Epithelial cell of proximal tubule (primary cell): ENCODE measurements around the gene ORAI3. TPM values are rescaled to one million over a fixed set of nuclear protein-coding genes. Genes with fewer than 3 reads are reported as not detected.

Experiments used
- DNase-seq: peaks from one replicate; pipeline ENCODE4 v3.0.0-alpha.2; 2011; ENCODE audit warnings: low read depth
- H3K4me3 ChIP-seq: 2 replicates; pipeline ENCODE4 v1.5.1; 2011; ENCODE audit warnings: low read depth, mild to moderate bottlenecking, low read length
- total RNA-seq: library from RNA; depleted of rRNA; stranded (reverse); fragments of >200 nt; gene quantifications from 2 replicates; pipeline ENCODE4 v1.2.3, GENCODE V29; 2015
- TF ChIP-seq, protein P1 (sequence below): conservative IDR thresholded peaks from 2 replicates; pipeline ENCODE4 v1.5.1; 2012; ENCODE audit warnings: low read depth, mild to moderate bottlenecking, low read length

ORAI3 gene
- total RNA-seq, 1 donor from 2014 or later = 37.6 TPM

DNA sequence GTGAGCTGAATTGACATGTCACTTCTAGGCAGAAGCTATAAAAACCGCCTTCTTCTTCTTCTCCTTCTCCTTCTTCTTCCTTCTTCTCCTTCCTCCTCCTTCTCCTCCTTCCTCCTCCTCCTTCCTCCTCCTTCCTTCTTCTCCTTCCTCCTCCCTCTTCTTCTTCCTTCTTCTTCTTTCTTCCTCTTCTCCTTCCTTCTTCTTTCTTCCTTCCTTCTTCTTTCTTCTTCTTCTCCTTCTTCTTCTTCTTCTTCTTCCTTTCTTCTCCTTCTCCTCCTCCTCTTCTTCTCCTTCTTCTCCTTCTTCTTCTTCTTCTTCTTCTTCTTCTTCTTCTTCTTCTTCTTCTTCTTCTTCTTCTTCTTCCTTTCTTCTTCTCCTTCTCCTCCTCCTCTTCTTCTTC lies 30.3 kb upstream of the ORAI3 start:
- no peak overlapping the region for H3K4me3 ChIP-seq
- TF ChIP-seq, protein P1, sequence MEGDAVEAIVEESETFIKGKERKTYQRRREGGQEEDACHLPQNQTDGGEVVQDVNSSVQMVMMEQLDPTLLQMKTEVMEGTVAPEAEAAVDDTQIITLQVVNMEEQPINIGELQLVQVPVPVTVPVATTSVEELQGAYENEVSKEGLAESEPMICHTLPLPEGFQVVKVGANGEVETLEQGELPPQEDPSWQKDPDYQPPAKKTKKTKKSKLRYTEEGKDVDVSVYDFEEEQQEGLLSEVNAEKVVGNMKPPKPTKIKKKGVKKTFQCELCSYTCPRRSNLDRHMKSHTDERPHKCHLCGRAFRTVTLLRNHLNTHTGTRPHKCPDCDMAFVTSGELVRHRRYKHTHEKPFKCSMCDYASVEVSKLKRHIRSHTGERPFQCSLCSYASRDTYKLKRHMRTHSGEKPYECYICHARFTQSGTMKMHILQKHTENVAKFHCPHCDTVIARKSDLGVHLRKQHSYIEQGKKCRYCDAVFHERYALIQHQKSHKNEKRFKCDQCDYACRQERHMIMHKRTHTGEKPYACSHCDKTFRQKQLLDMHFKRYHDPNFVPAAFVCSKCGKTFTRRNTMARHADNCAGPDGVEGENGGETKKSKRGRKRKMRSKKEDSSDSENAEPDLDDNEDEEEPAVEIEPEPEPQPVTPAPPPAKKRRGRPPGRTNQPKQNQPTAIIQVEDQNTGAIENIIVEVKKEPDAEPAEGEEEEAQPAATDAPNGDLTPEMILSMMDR = no peak
- no peak for DNase-seq

DNA sequence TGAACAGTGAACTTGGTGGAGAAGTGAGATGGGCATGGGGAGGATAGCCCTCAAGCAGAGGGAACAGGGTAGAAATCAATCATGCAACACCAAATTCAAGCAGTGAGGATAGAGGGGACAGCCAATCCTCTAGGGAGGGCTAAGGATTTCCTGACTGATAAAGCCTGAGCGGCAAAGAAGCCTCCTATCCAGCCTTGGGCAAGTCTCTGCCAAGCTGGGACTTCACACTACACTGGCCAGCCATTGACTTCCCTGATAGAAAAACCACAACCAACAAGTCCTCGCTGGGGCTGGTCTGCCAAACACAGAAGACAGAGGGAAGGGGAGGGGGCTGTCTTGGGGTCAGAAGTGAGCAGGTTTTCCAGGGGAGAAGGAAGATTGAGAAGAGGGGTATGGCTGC lies 28.0 kb upstream of the ORAI3 start:
- H3K4me3 ChIP-seq = no peak overlapping the region
- TF ChIP-seq, protein P1 = no peak
- DNase-seq = no peak

DNA sequence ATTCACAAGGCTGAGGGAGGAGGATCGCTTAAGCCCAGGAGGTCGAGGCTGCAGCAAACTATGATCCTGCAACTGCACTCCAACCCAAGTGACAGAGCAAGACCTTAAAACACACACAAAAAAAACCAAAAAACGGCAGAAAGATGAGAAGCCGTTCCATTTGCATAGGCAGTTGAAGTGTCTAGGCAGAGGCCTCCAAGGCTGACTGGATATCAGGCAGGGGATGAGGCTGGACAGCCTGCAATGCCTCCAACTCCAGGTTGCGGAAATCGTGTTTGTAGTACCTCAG lies 27.5 kb upstream of the ORAI3 start:
- no peak for DNase-seq
- TF ChIP-seq, protein P1 = no peak
- H3K4me3 ChIP-seq = peak overlapping the region; percentile 51

DNA sequence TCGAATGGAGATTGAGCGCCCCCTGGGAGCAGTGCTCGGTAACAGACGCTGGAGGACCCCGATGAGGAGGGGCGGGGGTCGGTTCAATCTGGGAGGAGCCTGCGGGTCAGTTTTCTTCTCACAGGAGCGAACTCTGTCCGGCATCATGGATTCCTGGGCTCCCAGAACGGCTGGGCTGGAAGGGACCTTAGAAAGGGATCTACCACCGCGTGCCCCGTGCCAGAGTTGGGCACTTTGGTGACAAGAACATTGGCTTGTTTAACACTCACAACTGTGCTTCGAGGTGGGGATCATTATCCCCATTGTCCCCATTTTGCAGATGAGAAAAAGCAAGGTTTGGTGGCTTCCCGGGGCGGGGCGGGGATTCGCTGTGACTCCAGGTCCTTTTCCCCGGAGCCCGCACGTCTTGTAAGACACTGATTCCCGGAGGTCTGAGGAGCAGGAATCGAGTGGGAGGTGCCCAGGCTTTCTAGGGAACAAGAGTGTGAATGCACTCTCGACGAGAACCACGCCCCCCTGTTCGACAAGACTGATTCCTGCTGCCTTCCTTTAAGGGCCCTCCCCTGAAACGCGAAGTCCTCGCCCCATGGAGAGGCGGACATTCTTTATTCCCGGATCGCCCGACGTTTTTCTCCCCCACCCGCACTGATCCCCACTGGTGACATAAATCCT lies 27.0 kb upstream of the ORAI3 start:
- TF ChIP-seq, protein P1 = peak; percentile 87
- no peak for DNase-seq
- peak overlapping the region; percentile 51 for H3K4me3 ChIP-seq

DNA sequence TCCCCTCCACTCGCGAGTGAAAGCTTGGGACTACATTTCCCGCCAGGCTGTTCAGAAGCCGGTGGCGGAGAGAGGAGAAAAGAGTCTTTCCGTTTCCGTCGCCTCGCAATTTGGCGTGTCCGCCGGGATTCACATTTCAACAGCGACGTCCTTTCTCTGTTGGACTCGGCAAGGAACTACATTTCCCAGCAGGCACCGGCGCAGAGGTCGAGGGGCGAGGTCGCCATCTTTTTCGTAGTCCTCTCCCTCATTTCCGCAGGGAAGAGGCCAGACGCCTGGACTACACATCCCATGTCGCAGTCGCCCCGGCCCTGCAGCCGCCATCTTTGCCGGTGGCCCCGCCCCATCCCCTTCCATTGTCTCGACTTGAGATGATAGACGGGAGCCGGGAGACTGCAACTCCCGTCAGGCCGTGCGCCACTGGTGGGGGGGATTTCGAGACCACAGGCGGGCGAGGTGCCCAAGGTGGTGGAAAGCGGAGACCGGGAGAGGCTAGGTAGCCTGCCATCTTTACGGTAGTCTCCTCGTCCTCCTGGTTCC lies 26.4 kb upstream of the ORAI3 start:
- TF ChIP-seq, protein P1 = no peak
- peak overlapping the region; percentile 70 for H3K4me3 ChIP-seq
- DNase-seq = peak; percentile 95

DNA sequence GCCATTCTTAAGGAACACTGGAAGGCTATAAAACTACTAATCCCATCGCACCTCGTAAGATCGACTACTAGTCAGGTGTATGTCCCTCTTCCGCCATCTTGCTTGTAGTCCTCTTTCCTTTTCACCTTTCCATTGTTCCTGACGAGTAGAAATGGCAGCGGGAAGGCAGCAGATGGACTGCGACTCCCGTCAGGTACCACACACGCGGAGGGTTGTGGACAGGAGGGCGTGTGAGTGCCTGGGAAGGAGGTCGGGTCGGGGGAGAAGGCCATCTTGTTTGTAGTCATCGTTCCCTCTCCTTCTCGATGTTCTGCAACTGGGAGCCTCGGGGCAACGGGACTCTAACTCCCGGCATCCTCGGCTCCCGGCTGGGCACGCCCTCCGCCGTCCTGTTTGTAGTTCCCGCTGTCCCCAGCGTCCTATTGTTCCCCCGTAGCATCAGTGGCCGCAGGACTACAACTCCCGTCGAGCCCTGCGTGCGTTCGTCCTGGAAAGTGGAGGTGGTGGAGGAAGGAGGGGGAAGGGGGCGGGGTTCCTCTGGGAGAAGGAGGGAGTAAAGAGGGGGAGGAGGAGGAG lies 25.8 kb upstream of the ORAI3 start:
- TF ChIP-seq, protein P1 = no peak
- H3K4me3 ChIP-seq = peak overlapping the region; percentile 70
- DNase-seq = peak; percentile 92

DNA sequence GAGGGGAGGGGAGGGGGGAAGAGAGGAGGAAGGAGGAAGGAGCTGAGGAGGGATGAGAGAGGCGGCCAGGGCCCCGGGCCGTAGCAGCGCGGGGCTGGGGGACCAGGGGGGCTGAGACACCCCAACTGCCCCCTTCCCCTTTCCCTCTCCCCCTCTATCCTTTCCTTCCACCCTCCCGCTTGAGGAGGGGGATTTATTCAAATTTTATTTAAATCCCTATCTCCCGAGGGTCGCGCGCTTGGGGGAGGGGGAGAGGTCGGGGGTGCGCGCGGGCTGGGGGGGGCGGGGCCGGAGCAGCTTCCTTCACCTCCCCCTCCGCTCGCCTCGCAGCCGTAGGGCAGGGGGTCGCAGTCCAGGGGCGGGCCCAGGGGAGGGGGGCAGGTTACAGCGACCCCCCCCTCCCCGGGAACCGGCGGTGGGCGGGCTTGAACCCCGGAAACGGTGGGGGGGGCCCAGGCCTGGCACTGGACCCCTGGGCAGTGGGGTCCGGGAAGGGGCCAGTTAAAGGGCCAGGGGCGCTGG lies 25.3 kb upstream of the ORAI3 start, which contains the start of gene FBXL19:
Gene FBXL19, plus strand, starts transcription at position 19 of the 522 bp plus-strand sequence. CDS start 2,183 bp downstream, outside the sequence.
- H3K4me3 ChIP-seq = peak within 1 kb of the TSS; percentile 70
- DNase-seq = no peak
- TF ChIP-seq, protein P1 = no peak
